Effector memory CD4-positive, alpha-beta T cell (primary cell): ENCODE results near the gene CCDC28A.

ENCODE experiments used
- DNase-seq, 3 donors: peaks; one replicate each; pipeline ENCODE4 v3.0.0-alpha.2; 2020
- H3K27ac ChIP-seq: 2 replicates; pipeline ENCODE4 v1.7.0; 2013; ENCODE audit warnings: mild to moderate bottlenecking, low read length, moderate library complexity; ENCODE audit not compliant: insufficient read depth, poor library complexity, severe bottlenecking
- H3K27me3 ChIP-seq: replicated peaks from 2 replicates; pipeline ENCODE4 v1.7.0; 2013; ENCODE audit warnings: mild to moderate bottlenecking, low read length; ENCODE audit not compliant: insufficient read depth, control insufficient read depth, poor library complexity, severe bottlenecking
- H3K36me3 ChIP-seq: 2 replicates; pipeline ENCODE4 v1.7.0; 2013; ENCODE audit warnings: mild to moderate bottlenecking, low read length, moderate library complexity; ENCODE audit not compliant: control insufficient read depth, insufficient read depth
- H3K4me1 ChIP-seq: 2 replicates; pipeline ENCODE4 v1.7.0; 2013; ENCODE audit warnings: low read length, mild to moderate bottlenecking; ENCODE audit not compliant: control insufficient read depth, insufficient read depth, poor library complexity, severe bottlenecking
- H3K4me3 ChIP-seq: 2 replicates; pipeline ENCODE4 v1.7.0; 2013; ENCODE audit warnings: low read length, low read depth, mild to moderate bottlenecking; ENCODE audit not compliant: insufficient read depth, poor library complexity, severe bottlenecking
- H3K9me3 ChIP-seq: 2 replicates; pipeline ENCODE4 v1.7.0; 2013; ENCODE audit warnings: mild to moderate bottlenecking, low read length, moderate library complexity; ENCODE audit not compliant: control insufficient read depth

Gene CCDC28A

DNA sequence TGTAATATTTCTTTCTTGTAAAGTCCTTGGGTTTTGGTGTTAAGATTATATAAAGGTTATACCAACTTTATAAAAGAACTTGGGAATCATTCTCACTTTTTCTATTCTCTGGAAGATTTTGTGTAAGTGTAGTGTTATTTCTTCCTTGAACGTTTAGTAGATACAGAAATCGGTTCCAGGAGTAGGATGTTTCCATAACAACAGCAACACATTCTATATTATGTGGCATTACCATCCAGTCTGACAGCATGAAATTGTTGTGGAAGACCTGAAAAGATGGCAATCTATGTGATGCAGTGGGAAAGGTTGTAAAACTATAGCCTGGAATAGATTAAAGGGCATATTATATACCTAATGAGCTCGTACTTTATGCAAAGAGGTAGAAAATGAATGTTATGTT lies 36.1 kb downstream of the CCDC28A start:
- no peak overlapping the region for H3K4me3 ChIP-seq
- H3K4me1 ChIP-seq = no peaks in the 10 kb centered on the region
- H3K9me3 ChIP-seq = no peaks in the 10 kb centered on the region
- no peak for DNase-seq
- H3K27ac ChIP-seq = no peak overlapping the region
- H3K27me3 ChIP-seq = peaks cover 3% of the 10 kb centered on the region
- H3K36me3 ChIP-seq = no peaks in the 10 kb centered on the region

DNA sequence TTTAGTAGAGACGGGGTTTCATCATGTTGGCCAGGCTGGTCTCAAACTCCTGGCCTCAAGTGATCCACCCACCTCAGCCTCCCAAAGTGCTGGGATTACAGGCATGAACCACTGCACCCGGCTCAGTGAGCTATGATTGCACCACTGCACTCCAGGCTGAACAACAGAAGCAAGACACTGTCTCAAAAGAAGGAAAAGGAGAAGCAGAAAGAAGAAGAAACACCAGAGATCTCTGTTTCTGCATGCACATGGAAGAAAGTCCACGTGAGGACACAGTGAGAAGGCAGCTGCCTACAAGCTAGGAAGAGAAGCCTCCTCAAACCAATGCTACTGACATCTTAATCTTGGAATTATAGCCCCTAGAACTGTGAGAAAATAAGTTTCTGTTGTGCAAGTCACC lies 38.3 kb downstream of the CCDC28A start:
- H3K4me1 ChIP-seq = no peaks in the 10 kb centered on the region
- H3K27ac ChIP-seq = no peak overlapping the region
- H3K36me3 ChIP-seq = no peaks in the 10 kb centered on the region
- H3K4me3 ChIP-seq = no peak overlapping the region
- H3K9me3 ChIP-seq = no peaks in the 10 kb centered on the region
- peaks cover 3% of the 10 kb centered on the region for H3K27me3 ChIP-seq
- no peak for DNase-seq

DNA sequence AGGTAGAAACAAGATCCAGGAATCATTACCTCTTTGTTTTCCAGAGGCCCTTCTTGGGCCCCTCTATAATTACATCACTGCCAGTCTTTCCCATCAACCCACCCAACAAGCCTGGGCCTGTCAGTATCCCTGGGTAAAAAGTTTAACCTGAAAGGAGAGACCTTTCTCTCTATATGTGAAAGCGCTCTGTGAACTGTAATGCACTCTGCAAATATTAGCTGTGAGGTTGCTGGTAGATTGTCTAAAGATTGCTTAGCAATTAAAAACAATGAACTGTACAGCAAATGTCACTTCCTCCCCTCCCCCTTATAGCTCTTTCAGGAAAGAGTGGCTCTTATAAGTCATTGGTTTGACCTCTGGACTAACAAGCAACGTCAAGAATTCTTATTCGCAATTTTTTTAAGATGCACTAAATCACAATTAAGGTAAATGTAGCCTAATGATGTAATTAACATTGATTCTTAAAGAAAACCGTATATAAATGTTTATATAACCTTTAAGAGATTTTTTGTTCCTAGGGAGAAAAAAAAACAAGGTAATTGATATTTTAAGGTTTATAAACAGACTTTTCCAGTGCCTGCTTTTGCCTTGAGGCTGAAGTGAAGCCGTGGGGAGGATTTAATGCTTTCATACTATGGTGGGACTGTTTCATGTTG lies 40.7 kb downstream of the CCDC28A start:
- Histone ChIP-seq H3K9me3 (no peaks in the 10 kb centered on the region), H3K27me3 (no peaks in the 10 kb centered on the region), H3K36me3 (no peaks in the 10 kb centered on the region), H3K27ac (no peak overlapping the region), H3K4me1 (no peaks in the 10 kb centered on the region), H3K4me3 (no peak overlapping the region)
- no peak for DNase-seq

DNA sequence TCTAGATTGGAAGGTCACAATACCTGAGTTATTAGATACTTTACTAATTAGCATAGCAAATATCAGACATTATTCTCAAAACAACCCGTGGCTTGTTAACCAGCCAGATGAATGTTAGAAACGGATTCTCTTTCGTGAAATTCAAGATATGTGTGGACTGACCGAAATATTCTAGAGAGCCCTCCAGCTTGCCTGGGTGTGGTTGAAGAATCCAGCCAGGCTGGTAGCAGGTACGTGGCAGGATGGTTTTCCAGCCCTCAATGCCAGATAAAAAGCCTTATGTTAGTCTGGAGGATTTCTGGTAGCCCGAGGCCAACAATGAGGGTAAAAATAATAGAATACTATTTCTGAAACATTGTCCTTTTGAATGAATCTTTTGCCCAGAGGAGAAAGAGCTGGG lies 41.7 kb downstream of the CCDC28A start:
- H3K27ac ChIP-seq = no peak overlapping the region
- H3K4me1 ChIP-seq = no peaks in the 10 kb centered on the region
- no peaks in the 10 kb centered on the region for H3K36me3 ChIP-seq
- H3K4me3 ChIP-seq = no peak overlapping the region
- no peaks in the 10 kb centered on the region for H3K27me3 ChIP-seq
- no peak for DNase-seq
- H3K9me3 ChIP-seq = no peaks in the 10 kb centered on the region

DNA sequence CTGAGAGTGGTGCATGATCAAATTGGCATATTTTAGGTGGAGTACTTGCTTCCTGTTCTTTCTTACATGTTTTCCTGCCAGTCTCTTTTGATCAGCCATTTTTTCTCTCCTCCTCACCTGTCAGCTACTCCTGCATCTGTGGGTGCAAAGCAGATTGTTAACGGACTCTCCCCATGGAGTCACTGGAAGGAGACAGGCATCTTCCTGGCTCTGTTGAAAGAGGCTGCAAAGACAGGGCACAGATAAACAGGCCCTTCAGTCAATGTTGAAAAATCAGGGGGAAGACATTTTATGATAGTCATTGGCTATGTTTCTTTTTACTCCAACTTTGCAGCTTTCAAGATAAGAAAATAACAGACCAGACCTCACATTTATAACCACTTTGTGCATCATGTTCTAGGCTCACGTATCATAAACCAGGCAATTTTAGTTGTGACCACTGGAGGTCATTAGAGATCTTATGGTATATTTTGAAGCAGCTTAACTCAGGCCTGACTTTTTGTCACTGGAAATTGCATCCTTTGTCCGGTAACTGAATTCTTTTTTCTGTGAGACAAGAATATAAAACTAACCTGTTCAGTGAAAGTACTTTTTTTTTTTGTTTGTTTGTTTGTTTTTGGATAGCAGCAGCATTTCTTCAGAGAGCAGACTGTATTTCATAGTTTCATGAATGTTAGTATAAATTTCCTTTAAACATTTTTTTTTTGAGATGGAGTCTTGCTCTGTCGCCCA lies 42.4 kb downstream of the CCDC28A start:
- no peaks in the 10 kb centered on the region for H3K9me3 ChIP-seq
- no peak overlapping the region for H3K4me3 ChIP-seq
- H3K4me1 ChIP-seq = no peaks in the 10 kb centered on the region
- no peak overlapping the region for H3K27ac ChIP-seq
- DNase-seq = no peak
- no peaks in the 10 kb centered on the region for H3K27me3 ChIP-seq
- H3K36me3 ChIP-seq = no peaks in the 10 kb centered on the region

DNA sequence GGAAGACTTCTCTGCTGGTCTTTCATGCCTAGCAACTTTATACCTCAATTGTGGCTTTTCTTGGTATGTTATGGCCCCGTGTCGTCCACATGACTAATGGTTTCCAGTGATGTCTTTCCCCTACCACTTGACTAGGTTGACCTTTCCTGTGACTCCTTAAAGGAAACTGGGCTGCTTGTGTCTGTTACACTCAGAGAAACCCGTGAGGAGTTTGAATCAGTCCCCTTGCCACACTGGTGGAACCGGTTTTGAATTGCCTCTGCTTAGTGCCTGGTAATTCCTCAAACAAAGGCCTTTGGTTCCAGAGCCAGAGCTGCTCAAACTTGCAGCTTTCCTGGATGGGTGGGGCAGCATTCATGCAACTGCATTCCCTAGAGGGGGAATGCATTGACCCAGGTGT lies 44.2 kb downstream of the CCDC28A start:
- DNase-seq = no peak
- no peaks in the 10 kb centered on the region for H3K4me1 ChIP-seq
- no peaks in the 10 kb centered on the region for H3K9me3 ChIP-seq
- no peak overlapping the region for H3K4me3 ChIP-seq
- no peaks in the 10 kb centered on the region for H3K27me3 ChIP-seq
- H3K36me3 ChIP-seq = no peaks in the 10 kb centered on the region
- no peak overlapping the region for H3K27ac ChIP-seq

DNA sequence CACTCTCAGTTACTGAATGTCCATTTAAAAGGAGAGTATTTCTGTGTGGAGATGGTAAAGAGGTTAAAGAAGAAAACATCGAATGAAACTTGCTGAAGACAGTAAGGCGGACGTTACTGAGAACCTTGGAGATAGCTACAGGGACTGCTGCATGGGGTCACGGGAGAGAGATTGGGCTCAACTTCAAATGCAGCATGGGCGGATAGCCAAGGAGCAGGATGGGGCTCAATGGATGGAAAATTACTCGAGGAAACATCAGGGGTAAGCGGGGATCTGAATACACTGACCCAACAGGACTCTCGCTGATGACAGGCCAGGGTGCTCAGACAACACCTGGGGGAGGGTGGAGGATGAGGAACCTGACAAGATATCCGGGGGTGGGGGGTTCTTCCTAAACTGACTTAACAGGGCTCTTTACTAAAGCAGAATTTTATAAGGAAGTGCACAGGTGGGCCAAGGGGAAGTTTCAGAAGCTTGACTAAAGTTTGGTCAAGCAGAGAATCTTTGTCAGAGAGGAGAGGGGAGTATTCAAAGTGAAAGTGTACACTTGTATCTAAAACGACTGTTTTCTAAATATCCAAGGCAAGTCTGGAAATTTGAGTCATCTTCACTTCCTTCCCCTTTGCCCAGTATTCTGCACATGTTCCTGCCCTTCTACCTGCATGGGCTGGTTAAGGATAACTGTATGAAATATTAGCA lies 45.1 kb downstream of the CCDC28A start:
- no peak for DNase-seq
- no peak overlapping the region for H3K27ac ChIP-seq

DNA sequence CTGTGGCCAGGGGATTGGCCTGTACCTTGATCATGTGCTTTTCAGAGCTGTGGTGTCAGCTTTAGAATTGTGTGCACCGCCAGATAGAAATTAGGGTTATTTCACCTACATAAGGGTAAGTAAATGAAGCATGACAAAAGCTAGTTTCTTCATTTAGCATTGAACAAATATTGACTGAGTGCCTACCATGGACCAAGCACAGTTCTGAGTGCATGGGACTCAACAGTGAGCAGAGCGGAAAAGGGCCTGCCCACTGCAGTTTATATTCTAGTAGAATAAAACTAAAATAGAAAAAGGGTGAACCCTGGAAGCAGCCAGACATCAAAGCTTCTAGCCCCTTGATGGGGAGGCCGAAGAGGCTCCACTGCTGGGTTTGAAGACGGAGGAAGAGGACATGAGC lies 48.0 kb downstream of the CCDC28A start:
- H3K27me3 ChIP-seq = no peaks in the 10 kb centered on the region
- DNase-seq = no peak
- H3K27ac ChIP-seq = no peak overlapping the region

More for the DNA sequence above, 45.1 kb downstream of the CCDC28A start:
- Histone ChIP-seq H3K27me3 (no peaks in the 10 kb centered on the region), H3K36me3 (no peaks in the 10 kb centered on the region), H3K9me3 (no peaks in the 10 kb centered on the region), H3K4me1 (no peaks in the 10 kb centered on the region), H3K4me3 (no peak overlapping the region)

DNA sequence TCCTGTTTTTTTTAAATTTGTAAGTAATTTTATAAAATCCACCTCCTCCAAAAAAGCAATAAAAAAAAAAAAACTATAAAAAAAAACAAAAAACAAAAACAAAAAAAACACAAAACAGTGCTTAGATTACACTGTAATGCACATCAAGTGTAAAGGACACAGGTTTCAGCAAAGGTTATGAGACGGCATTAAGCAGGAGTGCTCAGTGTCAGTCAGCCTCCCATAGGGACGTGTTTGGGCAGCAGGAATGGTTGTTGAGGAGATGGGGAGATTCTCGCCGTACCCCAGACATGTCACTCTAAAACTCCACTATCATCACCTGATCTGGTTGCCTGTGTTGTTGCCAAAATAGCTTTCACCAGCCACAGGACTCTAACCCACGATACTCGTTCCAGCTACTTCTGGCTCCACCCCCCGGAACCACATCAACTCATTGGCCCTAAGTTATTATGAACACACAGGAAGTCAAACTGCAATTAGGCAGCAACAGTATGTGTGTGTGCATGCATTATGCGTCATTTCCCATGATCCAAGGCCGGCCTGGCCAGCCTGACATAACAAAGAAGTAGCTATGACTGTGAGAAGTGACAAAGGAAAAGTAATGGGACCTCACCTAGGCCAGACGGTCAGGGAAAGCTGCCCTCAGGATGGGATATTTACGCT lies 51.0 kb downstream of the CCDC28A start:
- no peak for DNase-seq
- H3K4me1 ChIP-seq = no peaks in the 10 kb centered on the region
- no peak overlapping the region for H3K27ac ChIP-seq
- H3K4me3 ChIP-seq = no peak overlapping the region
- no peaks in the 10 kb centered on the region for H3K27me3 ChIP-seq
- H3K9me3 ChIP-seq = no peaks in the 10 kb centered on the region
- H3K36me3 ChIP-seq = no peaks in the 10 kb centered on the region

More for the DNA sequence above, 48.0 kb downstream of the CCDC28A start:
- Histone ChIP-seq H3K4me1 (no peaks in the 10 kb centered on the region), H3K9me3 (no peaks in the 10 kb centered on the region), H3K36me3 (no peaks in the 10 kb centered on the region), H3K4me3 (no peak overlapping the region)

DNA sequence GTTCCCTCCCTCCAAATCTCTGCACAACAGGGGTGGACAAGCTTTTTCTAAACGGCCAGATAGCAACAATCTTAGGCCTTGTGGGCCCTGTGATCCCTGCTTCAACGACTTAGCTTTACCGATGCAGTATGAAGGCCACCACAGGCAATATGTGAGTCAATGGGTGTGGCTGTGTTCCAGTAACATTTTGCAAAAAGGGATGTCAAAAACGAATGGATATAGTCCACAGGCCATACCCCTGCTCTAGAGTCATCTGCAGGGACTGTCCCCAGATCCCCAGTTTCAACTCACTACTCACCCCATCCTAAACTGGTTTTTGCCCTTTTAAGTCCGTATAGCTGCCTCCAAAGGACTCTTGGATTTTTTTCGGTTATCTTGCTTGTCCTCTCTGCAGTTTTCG lies 56.7 kb downstream of the CCDC28A start:
- Histone ChIP-seq H3K4me1 (no peaks in the 10 kb centered on the region), H3K36me3 (no peaks in the 10 kb centered on the region), H3K27me3 (no peaks in the 10 kb centered on the region)

More for the DNA sequence above, 56.7 kb downstream of the CCDC28A start:
- Histone ChIP-seq H3K4me3 (no peak overlapping the region), H3K9me3 (no peaks in the 10 kb centered on the region), H3K27ac (no peak overlapping the region)
- no peak for DNase-seq
